Peyer's patch (tissue), 4 donors: ENCODE results near the gene GABRB1.

Experiments used
- CTCF ChIP-seq, 6 experiments: fragments of 450-650 bp in 4 of 6; fragments of 200-600 bp in 2 of 6; sonication (generic) in 1 of 6; IDR thresholded peaks; one replicate each; pipeline ENCODE4 v1.5.1; 2017 to 2019; ENCODE audit warnings: antibody characterized with exemption in 6 of 6, mild to moderate bottlenecking in 3 of 6, moderate library complexity in 1 of 6
- POLR2A ChIP-seq, 2 donors: fragments of 450-650 bp; IDR thresholded peaks; one replicate each; pipeline ENCODE4 v1.5.1; 2017; ENCODE audit warnings: antibody characterized with exemption in 2 of 2, mild to moderate bottlenecking in 2 of 2, moderate library complexity in 2 of 2

- TF ChIP-seq CTCF (IDR thresholded peaks at IDR 0.05) = no peak
- no peak for TF ChIP-seq POLR2A (IDR thresholded peaks at IDR 0.05)
Observed at GRCh38 chr4:47198791-47199190, 167.4 kb downstream of the GABRB1 start.
